Measurements from ENCODE around the gene CFAP46. TPM values are rescaled to one million over a fixed set of nuclear protein-coding genes. Genes with fewer than 3 reads are reported as not detected.
"Not testable (repeated sequence)": the region's sequence is repeated elsewhere in the genome, so short reads cannot be mapped to it uniquely, and the experiment has no call there.

Gene CFAP46
- total RNA-seq, 2 experiments from 2014 or later, result 0.34 TPM; not detected in 1

DNA sequence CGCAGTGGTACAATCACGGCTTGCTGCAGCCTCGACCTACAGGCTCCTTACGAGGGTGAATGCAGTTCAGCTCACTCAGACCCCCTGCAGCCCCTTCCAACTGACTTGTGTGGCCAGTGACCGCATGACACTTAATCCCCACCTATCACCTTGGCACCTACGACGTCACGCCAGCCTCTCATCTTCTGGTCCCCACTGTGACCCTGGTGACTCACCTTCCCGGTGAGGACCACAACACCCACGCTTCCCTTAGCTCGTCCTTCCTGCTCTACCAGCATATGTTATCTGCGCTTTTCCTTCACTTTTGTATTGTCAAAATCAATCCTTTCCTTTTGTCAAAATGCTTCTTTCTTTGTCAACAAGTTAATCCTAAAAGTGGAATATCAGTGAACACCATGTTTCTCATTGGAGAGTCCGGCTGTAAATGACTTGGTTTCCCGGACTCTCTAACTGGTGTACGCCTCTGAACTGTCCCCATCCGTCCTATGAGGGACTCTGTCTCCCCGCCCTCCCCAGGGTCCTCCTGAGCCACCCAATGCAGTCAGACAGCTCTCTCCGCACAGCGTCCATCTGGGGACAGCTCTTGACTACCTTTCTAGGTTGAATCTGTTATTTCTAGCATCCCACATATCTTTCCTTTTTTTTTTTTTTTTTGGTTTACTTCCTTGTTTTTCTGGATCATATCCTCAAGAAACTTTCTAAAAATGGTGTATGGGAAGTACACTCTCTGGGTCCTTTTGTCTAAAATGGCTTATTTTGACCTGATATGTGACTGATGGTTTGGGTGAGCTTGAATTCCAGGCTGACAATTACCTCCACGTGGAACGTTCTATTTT lies 37.3 kb downstream of the CFAP46 start:
- no peaks in the 10 kb centered on the region for H3K36me3 Mint-ChIP-seq (ENCODE audit: low read depth)
- intact Hi-C loops (cut with micrococcal nuclease), result no loop called here
- DNase-seq (peak; percentile 84), ATAC-seq (peak; percentile 84)
- CTCF ChIA-PET, result interaction anchor here (0.6 to 2.9 kb wide), 11 partner anchors 8 to 373 kb away, joined by 3 to 23 read pairs (median 3); no protein-coding TSS in a partner anchor
- TF ChIP-seq, protein P1, sequence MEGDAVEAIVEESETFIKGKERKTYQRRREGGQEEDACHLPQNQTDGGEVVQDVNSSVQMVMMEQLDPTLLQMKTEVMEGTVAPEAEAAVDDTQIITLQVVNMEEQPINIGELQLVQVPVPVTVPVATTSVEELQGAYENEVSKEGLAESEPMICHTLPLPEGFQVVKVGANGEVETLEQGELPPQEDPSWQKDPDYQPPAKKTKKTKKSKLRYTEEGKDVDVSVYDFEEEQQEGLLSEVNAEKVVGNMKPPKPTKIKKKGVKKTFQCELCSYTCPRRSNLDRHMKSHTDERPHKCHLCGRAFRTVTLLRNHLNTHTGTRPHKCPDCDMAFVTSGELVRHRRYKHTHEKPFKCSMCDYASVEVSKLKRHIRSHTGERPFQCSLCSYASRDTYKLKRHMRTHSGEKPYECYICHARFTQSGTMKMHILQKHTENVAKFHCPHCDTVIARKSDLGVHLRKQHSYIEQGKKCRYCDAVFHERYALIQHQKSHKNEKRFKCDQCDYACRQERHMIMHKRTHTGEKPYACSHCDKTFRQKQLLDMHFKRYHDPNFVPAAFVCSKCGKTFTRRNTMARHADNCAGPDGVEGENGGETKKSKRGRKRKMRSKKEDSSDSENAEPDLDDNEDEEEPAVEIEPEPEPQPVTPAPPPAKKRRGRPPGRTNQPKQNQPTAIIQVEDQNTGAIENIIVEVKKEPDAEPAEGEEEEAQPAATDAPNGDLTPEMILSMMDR (IDR thresholded peaks at IDR 0.05), result no peak
- peaks cover 5% of the 10 kb centered on the region for H3K9me3 Mint-ChIP-seq
- peaks cover 15% of the 10 kb centered on the region for H3K4me1 Mint-ChIP-seq (ENCODE audit: low read depth)
- POLR2A ChIA-PET, result interaction anchor here (0.7 kb wide), 1 partner anchor 129 kb away, joined by 3 read pairs; no protein-coding TSS in a partner anchor
- no peak overlapping the region for H3K4me3 Mint-ChIP-seq
- peak overlapping the region; percentile 5 for H3K27ac Mint-ChIP-seq
- H3K27me3 Mint-ChIP-seq, result peaks cover 9% of the 10 kb centered on the region

DNA sequence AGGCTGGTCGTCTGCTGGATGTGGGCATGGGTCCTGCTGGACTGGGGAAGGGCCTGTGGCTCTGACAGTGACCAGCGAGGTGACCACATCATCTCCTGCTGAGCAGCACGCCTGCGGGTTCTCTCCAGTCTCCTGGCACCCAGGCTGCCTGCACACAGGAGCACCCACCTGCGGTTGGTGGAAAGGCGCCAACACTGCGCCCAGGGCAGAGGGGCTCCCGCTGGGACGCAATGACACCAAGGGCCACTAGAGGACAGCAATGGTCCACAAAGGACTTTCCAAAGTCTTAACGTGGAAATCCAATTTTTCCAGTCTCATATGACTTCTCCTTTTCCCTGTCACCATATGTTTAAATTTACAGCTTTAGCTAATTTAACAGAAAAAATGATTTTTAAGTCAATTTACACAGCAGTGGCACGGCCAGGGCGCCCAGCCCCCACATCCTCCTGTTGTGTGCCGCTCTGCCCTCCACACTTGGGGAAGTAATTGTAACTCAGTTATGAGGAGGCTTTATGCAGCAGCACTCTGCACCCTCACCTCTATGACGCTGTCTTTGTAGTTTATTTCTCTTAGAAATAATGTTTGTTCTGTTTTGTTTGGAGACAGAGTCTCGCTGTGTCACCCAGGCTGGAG lies 38.1 kb downstream of the CFAP46 start:
- POLR2A ChIA-PET, result interaction anchor here (0.7 kb wide), 1 partner anchor 129 kb away, joined by 3 read pairs; no protein-coding TSS in a partner anchor
- peaks cover 9% of the 10 kb centered on the region for H3K27me3 Mint-ChIP-seq
- peaks cover 15% of the 10 kb centered on the region for H3K4me1 Mint-ChIP-seq (ENCODE audit: low read depth)
- H3K36me3 Mint-ChIP-seq (ENCODE audit: low read depth), result no peaks in the 10 kb centered on the region
- ATAC-seq (peak; percentile 71), DNase-seq (peak; percentile 62)
- CTCF ChIA-PET, result interaction anchor here (0.6 to 2.9 kb wide), 11 partner anchors 8 to 374 kb away, joined by 3 to 23 read pairs (median 3); no protein-coding TSS in a partner anchor
- H3K27ac Mint-ChIP-seq, result peak overlapping the region; percentile 5
- intact Hi-C loops (cut with micrococcal nuclease), result no loop called here
- TF ChIP-seq, protein P1 (IDR thresholded peaks at IDR 0.05), result peak; percentile 98
- peaks cover 5% of the 10 kb centered on the region for H3K9me3 Mint-ChIP-seq
- no peak overlapping the region for H3K4me3 Mint-ChIP-seq

DNA sequence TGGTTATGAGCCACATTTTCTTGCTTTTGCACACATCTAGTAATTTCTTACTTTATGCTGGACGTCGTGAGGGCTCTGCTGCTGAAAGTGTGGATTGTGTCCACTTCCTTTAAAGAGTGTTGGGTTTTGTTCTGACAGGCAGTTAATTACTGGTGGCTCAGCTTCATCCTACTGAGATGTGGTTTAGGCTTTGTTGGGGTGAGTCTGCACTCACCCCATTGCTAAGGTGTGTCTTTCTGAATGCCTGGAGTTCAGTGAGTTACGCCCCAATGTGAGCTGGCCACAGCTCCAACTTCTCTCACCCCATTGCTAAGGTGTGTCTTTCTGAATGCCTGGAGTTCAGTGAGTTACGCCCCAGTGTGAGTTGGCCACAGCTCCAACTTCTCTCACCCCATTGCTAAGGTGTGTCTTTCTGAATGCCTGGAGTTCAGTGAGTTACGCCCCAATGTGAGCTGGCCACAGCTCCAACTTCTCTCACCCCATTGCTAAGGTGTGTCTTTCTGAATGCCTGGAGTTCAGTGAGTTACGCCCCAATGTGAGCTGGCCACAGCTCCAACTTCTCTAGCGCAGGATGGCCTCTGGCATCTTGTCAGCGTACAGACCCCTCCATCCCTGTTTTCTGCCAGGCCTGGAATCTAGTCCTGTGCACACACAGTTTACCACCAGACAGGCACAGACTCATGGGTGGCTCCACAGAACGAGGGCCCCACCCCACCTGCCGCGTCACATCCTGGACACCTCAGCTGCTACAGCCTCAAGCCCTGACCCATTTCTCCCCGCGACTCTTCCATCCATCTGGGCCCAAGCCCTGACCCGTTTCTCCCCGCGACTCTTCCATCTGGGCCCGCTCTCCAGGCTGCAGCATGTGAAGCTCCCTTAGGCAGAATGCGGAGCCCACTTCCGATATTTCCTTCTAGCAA lies 39.5 kb downstream of the CFAP46 start:
- H3K36me3 Mint-ChIP-seq (ENCODE audit: low read depth); POLR2A ChIA-PET; H3K4me3 Mint-ChIP-seq; ATAC-seq; H3K9me3 Mint-ChIP-seq; DNase-seq; H3K27ac Mint-ChIP-seq; H3K27me3 Mint-ChIP-seq; intact Hi-C loops (cut with micrococcal nuclease): not testable (repeated sequence)
- CTCF ChIA-PET, result interaction anchor here (0.7 to 2.9 kb wide), 4 partner anchors 9 to 222 kb away, joined by 3 to 23 read pairs (median 6); no protein-coding TSS in a partner anchor
- peaks cover 15% of the 10 kb centered on the region for H3K4me1 Mint-ChIP-seq (ENCODE audit: low read depth)

DNA sequence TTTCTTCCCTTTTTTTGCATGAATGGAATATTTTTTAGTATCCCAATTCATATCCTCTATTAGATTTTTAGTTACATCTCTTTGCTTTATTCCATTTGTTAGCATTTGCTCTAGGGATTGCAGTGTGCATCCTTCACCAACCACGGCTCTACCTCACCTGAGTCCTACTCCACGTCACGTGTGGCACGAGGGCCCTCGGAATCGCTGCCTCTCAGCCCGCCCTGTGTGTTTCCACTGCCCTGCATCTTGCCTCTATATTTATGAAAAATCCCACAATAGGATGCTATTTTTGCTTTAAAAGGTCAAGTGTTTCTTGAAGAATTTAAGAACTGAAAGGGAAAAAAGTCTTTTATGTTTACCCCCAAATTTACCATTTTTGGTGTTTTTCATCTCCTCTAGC lies 41.0 kb downstream of the CFAP46 start:
- Mint-ChIP-seq H3K9me3 (peaks cover 5% of the 10 kb centered on the region), H3K36me3 (ENCODE audit: low read depth) (no peaks in the 10 kb centered on the region), H3K4me1 (ENCODE audit: low read depth) (peaks cover 15% of the 10 kb centered on the region), H3K27me3 (peaks cover 7% of the 10 kb centered on the region), H3K27ac (no peak overlapping the region), H3K4me3 (no peak overlapping the region)
- no peak for ATAC-seq
- no peak for DNase-seq
- ChIA-PET POLR2A (no interaction called here), CTCF (no interaction called here)
- intact Hi-C loops (cut with micrococcal nuclease), result no loop called here
- TF ChIP-seq, protein P1 (IDR thresholded peaks at IDR 0.05), result no peak

- DNase-seq (no peak), ATAC-seq (no peak)
- Mint-ChIP-seq H3K27ac (no peak overlapping the region), H3K36me3 (ENCODE audit: low read depth) (no peaks in the 10 kb centered on the region), H3K4me1 (ENCODE audit: low read depth) (peaks cover 13% of the 10 kb centered on the region), H3K4me3 (no peak overlapping the region), H3K9me3 (peaks cover 5% of the 10 kb centered on the region), H3K27me3 (peaks cover 6% of the 10 kb centered on the region)
- POLR2A ChIA-PET, result no interaction called here
- CTCF ChIA-PET, result no interaction called here
- intact Hi-C loops (cut with micrococcal nuclease), result no loop called here
- TF ChIP-seq, protein P1 (IDR thresholded peaks at IDR 0.05), result no peak
Observed at GRCh38 chr10:132900211-132900756, 42.1 kb downstream of the CFAP46 start.

Measured in activated CD8-positive, alpha-beta T cell treated with anti-CD3 and anti-CD28 coated beads for 36 hours (primary cell).